ENCODE data around the gene CCT7.

DNA sequence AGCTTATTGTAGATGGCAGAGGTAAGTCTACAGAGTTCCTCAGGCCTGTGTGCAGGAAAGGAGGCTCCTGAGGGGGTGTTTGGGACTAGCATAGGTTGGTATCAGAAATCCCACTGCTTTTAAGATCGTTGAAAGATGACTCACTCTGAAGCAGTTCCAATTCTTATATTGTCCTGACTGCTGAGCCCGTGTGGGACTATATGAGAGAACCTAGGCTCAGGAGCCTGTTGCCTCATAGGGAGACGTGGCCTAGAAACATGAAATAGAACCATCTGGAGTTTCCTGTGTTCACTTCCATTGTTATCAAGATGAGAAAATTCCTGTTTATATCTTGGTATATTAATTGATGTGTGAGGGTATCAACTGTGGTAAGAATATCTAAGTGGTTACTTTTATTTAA, 5.7 kb downstream of the CCT7 start:
- TF ChIP-seq, protein P1, sequence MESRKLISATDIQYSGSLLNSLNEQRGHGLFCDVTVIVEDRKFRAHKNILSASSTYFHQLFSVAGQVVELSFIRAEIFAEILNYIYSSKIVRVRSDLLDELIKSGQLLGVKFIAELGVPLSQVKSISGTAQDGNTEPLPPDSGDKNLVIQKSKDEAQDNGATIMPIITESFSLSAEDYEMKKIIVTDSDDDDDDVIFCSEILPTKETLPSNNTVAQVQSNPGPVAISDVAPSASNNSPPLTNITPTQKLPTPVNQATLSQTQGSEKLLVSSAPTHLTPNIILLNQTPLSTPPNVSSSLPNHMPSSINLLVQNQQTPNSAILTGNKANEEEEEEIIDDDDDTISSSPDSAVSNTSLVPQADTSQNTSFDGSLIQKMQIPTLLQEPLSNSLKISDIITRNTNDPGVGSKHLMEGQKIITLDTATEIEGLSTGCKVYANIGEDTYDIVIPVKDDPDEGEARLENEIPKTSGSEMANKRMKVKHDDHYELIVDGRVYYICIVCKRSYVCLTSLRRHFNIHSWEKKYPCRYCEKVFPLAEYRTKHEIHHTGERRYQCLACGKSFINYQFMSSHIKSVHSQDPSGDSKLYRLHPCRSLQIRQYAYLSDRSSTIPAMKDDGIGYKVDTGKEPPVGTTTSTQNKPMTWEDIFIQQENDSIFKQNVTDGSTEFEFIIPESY (IDR thresholded peaks at IDR 0.05; ENCODE audit: extremely low read depth, insufficient replicate concordance, low read length), result no peak
- no peak for TF ChIP-seq SP1 (IDR thresholded peaks at IDR 0.05; ENCODE audit: low read depth)
- TF ChIP-seq EZH2phosphoT487 (IDR thresholded peaks at IDR 0.05; ENCODE audit: borderline replicate concordance), result no peak
- no peak for TF ChIP-seq RAD21 (IDR thresholded peaks at IDR 0.05; ENCODE audit: low read depth)
- TF ChIP-seq, protein P2, sequence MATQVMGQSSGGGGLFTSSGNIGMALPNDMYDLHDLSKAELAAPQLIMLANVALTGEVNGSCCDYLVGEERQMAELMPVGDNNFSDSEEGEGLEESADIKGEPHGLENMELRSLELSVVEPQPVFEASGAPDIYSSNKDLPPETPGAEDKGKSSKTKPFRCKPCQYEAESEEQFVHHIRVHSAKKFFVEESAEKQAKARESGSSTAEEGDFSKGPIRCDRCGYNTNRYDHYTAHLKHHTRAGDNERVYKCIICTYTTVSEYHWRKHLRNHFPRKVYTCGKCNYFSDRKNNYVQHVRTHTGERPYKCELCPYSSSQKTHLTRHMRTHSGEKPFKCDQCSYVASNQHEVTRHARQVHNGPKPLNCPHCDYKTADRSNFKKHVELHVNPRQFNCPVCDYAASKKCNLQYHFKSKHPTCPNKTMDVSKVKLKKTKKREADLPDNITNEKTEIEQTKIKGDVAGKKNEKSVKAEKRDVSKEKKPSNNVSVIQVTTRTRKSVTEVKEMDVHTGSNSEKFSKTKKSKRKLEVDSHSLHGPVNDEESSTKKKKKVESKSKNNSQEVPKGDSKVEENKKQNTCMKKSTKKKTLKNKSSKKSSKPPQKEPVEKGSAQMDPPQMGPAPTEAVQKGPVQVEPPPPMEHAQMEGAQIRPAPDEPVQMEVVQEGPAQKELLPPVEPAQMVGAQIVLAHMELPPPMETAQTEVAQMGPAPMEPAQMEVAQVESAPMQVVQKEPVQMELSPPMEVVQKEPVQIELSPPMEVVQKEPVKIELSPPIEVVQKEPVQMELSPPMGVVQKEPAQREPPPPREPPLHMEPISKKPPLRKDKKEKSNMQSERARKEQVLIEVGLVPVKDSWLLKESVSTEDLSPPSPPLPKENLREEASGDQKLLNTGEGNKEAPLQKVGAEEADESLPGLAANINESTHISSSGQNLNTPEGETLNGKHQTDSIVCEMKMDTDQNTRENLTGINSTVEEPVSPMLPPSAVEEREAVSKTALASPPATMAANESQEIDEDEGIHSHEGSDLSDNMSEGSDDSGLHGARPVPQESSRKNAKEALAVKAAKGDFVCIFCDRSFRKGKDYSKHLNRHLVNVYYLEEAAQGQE (IDR thresholded peaks at IDR 0.05; ENCODE audit: low read depth), result no peak
- no peak for TF ChIP-seq POLR2AphosphoS5 (IDR thresholded peaks at IDR 0.05; ENCODE audit: low read depth, low read length)
- TF ChIP-seq SRF (IDR thresholded peaks at IDR 0.05; ENCODE audit: low read depth), result no peak
- TF ChIP-seq, protein P3, sequence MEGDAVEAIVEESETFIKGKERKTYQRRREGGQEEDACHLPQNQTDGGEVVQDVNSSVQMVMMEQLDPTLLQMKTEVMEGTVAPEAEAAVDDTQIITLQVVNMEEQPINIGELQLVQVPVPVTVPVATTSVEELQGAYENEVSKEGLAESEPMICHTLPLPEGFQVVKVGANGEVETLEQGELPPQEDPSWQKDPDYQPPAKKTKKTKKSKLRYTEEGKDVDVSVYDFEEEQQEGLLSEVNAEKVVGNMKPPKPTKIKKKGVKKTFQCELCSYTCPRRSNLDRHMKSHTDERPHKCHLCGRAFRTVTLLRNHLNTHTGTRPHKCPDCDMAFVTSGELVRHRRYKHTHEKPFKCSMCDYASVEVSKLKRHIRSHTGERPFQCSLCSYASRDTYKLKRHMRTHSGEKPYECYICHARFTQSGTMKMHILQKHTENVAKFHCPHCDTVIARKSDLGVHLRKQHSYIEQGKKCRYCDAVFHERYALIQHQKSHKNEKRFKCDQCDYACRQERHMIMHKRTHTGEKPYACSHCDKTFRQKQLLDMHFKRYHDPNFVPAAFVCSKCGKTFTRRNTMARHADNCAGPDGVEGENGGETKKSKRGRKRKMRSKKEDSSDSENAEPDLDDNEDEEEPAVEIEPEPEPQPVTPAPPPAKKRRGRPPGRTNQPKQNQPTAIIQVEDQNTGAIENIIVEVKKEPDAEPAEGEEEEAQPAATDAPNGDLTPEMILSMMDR (IDR thresholded peaks at IDR 0.05 in 2 of 3, conservative IDR thresholded peaks at IDR 0.05 in 1 of 3; ENCODE audit: borderline replicate concordance in 1 of 3, insufficient read depth in 1 of 3, low read depth in 2 of 3, low read length in 2 of 3), result no peak
- TF ChIP-seq POLR2A (IDR thresholded peaks at IDR 0.05; ENCODE audit: borderline replicate concordance, extremely low read depth, insufficient read depth, insufficient read length), result no peak
- no peak for TF ChIP-seq CEBPB (IDR thresholded peaks at IDR 0.05; ENCODE audit: low read depth)
- TF ChIP-seq YY1 (IDR thresholded peaks at IDR 0.05; ENCODE audit: extremely low read depth, insufficient replicate concordance, low read depth, low read length), result no peak

Measured in HCT116 (cell line).